SU-DHL-6 (cell line): Measurements from ENCODE around the gene CHCHD3.

Source experiments
- CTCF ChIP-seq: fragments of 200-600 bp; sonication (generic); IDR thresholded peaks from one replicate; pipeline ENCODE4 v1.5.1; 2017; ENCODE audit warnings: antibody characterized with exemption, mild to moderate bottlenecking, low read length, moderate library complexity; ENCODE audit not compliant: insufficient read depth, poor library complexity, severe bottlenecking
- EZH2phosphoT487 ChIP-seq: fragments of 200-600 bp; sonication (generic), shearing (Covaris generic); conservative IDR thresholded peaks from 2 replicates; pipeline ENCODE4 v1.6.1; 2018; ENCODE audit warnings: mild to moderate bottlenecking, antibody characterized with exemption, low read length, moderate library complexity, mixed read lengths

GRCh38 chr7:132939495-132939894 lies 142.4 kb downstream of the CHCHD3 start:
- TF ChIP-seq CTCF, result no peak
- no peak for TF ChIP-seq EZH2phosphoT487
